ENCODE data around the gene C14orf180.

Gene C14orf180

DNA sequence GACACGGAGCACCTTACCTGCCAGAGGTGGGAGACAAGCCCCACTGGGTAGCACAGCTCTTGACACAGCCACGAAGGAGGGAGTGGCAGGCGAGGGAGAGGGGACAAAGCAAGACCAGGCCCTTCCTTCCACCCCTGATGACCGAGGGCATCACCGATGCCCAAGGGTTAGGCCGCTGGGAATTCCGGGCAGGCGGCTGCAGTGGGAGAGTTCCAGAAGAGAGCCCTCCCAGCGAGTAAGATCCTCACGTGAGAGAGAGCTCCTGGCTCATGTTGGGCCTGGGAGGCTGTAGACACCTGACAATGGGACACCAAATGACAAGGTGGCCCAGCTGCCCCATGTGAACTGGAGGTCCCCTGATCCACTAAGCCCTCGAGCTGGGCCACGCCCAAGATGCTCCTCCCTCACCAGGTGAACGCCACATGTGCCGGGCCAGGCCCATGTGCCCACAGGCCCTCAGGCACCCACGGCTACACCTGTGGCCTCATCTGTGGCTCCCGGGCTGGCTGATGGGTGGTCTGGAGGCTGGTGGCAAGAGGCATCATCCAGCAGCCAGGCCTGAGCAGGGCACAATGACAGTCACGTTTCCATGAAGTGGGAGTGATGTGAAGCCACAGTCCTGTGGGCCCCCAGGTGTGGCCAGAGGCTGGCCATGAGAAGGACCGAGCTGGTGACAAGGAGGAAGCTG, 32.1 kb upstream of the C14orf180 start:
- no peak for TF ChIP-seq ZFX (IDR thresholded peaks at IDR 0.05)
- TF ChIP-seq, protein P1, sequence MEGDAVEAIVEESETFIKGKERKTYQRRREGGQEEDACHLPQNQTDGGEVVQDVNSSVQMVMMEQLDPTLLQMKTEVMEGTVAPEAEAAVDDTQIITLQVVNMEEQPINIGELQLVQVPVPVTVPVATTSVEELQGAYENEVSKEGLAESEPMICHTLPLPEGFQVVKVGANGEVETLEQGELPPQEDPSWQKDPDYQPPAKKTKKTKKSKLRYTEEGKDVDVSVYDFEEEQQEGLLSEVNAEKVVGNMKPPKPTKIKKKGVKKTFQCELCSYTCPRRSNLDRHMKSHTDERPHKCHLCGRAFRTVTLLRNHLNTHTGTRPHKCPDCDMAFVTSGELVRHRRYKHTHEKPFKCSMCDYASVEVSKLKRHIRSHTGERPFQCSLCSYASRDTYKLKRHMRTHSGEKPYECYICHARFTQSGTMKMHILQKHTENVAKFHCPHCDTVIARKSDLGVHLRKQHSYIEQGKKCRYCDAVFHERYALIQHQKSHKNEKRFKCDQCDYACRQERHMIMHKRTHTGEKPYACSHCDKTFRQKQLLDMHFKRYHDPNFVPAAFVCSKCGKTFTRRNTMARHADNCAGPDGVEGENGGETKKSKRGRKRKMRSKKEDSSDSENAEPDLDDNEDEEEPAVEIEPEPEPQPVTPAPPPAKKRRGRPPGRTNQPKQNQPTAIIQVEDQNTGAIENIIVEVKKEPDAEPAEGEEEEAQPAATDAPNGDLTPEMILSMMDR (conservative IDR thresholded peaks at IDR 0.05), result no peak
- no peak overlapping the region for H3K27ac ChIP-seq

DNA sequence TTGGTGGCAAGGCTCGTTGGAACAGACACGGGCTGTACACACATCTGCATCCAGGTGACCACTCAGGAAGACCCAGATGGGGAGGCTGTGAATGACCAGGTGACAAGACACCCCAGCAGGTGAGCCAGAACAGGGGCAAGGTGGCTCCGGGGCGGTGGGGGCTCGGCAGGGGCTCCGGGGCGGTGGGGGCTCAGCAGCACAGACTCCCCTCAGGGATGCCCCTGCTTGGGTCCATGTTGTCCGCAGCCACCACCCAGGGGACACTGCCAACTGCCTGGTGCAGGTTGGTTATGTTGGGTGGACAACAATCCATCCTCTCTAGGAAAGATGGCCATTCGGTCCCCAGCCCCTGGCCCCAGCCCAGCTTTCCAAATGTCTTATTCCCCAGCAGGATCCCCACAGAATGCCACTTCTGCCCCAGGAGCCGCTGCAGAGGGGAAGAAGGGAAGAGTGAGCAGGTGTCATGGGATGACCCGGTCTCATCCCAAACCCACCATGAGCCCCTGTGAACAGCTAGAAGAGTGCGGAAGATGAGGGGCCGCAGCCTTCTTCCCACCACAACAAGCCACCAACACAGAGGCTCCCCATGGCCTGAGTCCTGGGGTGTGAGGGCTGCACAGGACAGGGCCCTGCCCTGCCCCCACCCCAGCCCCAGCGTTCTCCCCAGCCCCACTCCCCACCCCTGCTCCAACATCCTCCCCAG, 31.4 kb upstream of the C14orf180 start:
- no peak overlapping the region for H3K27ac ChIP-seq
- TF ChIP-seq, protein P1 (conservative IDR thresholded peaks at IDR 0.05), result no peak
- no peak for TF ChIP-seq ZFX (IDR thresholded peaks at IDR 0.05)

DNA sequence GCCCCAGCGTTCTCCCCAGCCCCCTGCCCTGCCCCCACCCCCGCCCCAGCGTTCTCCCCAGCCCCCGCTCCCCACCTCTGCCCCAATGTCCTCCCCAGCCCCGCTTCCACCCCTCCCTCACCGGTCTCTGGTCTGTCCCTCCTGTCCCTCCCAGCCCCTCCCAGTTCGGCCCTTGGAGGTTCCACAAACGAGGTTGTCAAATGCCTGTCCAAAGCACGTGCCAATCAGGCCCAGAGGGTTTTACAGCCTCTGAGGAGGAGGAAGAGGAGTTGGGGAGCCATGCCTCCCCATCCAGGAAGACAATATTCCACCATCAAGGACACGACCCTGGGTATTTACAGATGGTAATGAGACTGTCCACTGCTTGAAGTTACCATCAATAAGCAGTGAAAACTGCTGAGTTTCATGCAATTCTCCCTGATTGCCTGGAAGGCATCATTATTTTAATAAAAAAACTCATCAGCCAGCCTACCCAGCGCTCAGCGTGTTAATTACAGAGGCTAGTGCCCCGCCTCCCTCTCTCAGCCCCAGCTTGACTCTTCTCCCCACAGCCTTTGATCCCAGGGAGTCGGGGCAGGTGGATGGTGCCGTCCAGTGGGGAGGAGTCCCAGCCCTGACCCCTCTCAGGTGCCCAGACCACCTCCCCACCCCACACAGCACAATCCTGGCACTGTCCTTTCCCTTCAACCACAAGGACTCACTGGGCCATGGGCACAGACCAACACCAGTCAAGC, 30.6 kb upstream of the C14orf180 start:
- no peak for TF ChIP-seq ZFX (IDR thresholded peaks at IDR 0.05)
- TF ChIP-seq, protein P1 (conservative IDR thresholded peaks at IDR 0.05), result no peak

DNA sequence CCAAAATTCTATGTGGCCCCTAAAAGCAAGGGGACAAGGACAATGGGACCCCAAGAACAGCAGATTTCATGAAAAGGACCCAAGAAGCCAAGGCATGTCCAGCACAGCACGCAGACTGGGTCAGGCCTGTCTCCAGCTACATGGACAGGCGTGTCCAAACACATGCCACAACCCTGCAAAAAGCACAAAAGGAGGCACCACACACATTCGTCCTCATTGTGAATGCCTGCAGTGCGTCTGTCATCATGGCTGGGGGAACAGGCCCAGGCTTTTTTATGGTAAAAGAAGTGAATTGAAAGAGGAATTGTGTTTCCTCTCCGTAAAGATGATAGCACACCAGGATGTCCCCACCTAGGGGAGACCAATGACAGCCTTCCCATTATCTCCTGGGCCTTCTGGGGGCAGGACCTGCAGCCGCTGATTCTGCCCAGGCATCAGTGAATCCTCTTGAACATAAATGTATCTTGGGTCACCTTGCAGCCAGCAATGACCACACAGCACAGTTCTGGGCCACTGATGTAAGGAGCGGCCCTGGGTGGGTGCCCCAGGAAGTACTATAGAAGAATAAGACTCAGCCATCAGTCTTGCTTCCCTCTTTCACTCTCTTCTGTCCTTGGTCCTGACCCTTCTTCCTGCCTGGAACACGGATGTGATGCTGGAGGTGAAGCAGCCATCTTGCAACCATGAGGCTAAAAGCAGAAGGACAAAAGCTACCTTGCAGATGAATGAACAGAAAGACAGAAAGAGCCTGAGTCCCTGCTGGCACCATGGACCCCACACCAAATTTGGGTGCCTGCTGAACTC, 29.8 kb upstream of the C14orf180 start:
- H3K27ac ChIP-seq, result no peak overlapping the region
- TF ChIP-seq, protein P1 (conservative IDR thresholded peaks at IDR 0.05), result no peak
- TF ChIP-seq ZFX (IDR thresholded peaks at IDR 0.05), result no peak

More for the DNA sequence above, 30.6 kb upstream of the C14orf180 start:
- no peak overlapping the region for H3K27ac ChIP-seq

DNA sequence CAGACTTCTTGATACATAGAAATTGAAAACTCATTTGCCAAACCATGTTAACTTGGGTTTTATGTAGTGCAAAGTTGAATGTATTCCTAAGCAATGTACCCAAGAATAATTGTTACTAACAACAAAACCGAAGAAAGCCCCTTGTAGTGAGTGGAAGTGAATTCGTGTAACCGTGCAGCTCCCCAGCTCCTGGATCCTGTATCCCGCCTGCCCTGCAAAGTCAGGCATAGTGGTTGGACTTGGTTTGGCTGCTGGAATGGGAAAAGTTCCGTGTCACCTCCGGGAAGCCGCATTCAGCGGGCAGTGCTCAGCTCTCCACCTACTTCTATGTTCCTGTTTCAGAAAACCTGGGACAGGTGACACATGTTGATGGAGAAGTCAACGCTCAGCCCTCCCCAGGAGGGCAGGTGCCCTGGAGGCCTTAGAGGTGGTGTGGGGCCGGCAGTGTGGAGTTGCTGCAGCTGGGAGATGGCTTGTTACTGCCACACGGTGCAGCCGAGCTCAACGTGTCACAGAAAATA, 29.2 kb upstream of the C14orf180 start:
- TF ChIP-seq, protein P1 (conservative IDR thresholded peaks at IDR 0.05), result no peak
- TF ChIP-seq ZFX (IDR thresholded peaks at IDR 0.05), result no peak
- H3K27ac ChIP-seq, result no peak overlapping the region

DNA sequence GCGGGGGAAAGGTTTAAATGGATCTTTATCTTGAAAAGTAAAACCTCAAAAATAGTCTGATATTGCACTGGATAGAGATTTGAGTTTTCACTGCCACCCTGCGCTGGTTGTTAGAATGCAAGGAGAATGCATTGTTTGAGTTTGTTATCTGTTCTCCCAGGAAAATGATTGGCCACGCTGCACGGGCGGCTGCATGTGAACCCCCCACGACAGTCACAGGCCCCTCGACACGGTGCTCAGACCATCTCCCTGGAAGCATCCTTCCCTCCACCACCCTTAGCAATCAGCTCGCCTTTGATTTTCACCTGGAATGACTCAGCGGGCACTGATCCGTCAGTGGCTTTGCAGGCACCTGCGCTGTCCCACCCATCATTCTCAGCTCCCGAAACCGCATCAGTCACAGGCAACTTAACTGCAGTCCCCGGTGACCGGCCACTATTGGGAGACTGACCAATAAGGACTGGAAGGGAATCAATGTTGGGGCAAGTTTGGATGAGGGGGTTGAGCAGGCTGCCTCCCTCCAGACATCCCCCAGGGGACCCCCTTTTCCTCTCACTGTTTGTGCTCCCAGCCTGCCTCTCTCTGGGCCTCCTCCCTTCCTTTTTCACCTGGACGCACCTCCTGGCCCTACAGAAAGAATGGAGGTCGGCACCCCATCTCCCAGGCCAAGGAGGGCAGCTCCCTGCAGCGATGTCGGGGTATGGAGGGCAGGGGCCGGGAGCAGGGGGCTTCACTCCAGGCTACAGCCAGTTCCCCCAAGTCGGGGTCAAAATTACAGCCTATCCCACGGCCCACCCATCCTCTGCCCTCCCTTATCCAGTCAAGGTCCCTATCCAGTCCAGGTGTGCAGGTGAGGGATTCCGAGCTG, 28.5 kb upstream of the C14orf180 start:
- no peak overlapping the region for H3K27ac ChIP-seq
- TF ChIP-seq, protein P1 (conservative IDR thresholded peaks at IDR 0.05), result no peak; the same call in 1 of the 2 replicates
- no peak for TF ChIP-seq ZFX (IDR thresholded peaks at IDR 0.05)
